ENCODE data around the gene VTI1A.

DNA sequence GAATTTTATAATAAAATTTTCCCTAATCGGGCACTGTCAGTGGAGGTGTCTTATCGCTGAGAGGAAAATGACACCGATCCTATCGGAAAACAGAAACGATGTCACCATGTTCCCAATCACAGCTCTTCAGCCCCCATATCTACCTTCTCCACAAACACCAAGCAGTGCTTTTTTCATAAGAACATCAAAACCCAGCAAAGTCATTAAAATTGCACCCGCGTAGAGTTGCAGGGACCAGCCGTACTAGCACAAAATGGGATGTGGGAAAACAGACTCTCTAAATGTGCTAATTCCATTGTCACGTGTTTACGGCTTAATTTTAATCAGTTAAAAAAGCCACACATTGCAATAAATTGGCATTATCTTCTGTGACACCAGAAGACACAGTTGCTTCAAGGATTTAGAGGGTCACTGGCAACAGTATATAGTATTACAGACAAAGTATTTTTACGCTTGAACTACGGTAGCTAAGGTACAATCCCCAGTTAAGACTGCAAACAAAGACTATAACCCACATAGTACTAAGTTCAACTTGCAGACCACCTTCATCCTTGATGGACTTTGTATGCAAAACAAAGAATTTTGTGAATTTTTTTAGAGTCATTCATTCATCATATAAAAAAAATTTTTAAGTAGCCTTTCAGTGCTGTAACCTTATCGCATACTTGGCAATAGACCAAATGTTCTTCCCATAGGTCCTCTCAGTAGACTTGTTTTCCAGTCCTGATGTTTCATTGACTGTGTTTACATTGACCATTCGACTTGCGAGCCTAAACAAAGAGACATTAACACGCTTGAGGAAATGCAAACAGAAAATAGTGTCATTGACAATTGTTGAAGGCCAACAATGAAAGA is 116.0 kb downstream of the VTI1A start:
- TF ChIP-seq EGR1 (IDR thresholded peaks at IDR 0.05; ENCODE audit: low read depth in 2 of 2) (no peak), GABPA (IDR thresholded peaks at IDR 0.05 in 1 of 2, conservative IDR thresholded peaks at IDR 0.05 in 1 of 2) (no peak), REST (IDR thresholded peaks at IDR 0.05) (no peak), RAD21 (IDR thresholded peaks at IDR 0.05) (no peak), HNF4A (conservative IDR thresholded peaks at IDR 0.05) (no peak), YY1 (IDR thresholded peaks at IDR 0.05) (no peak), SP1 (IDR thresholded peaks at IDR 0.05) (no peak), ZBTB33 (IDR thresholded peaks at IDR 0.05) (no peak), FOXA1 (IDR thresholded peaks at IDR 0.05) (no peak), NR2F2 (IDR thresholded peaks at IDR 0.05) (no peak)
- TF ChIP-seq, protein P1, sequence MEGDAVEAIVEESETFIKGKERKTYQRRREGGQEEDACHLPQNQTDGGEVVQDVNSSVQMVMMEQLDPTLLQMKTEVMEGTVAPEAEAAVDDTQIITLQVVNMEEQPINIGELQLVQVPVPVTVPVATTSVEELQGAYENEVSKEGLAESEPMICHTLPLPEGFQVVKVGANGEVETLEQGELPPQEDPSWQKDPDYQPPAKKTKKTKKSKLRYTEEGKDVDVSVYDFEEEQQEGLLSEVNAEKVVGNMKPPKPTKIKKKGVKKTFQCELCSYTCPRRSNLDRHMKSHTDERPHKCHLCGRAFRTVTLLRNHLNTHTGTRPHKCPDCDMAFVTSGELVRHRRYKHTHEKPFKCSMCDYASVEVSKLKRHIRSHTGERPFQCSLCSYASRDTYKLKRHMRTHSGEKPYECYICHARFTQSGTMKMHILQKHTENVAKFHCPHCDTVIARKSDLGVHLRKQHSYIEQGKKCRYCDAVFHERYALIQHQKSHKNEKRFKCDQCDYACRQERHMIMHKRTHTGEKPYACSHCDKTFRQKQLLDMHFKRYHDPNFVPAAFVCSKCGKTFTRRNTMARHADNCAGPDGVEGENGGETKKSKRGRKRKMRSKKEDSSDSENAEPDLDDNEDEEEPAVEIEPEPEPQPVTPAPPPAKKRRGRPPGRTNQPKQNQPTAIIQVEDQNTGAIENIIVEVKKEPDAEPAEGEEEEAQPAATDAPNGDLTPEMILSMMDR (IDR thresholded peaks at IDR 0.05; ENCODE audit: low read depth, low read length, missing input control): no peak
- TF ChIP-seq, protein P2, sequence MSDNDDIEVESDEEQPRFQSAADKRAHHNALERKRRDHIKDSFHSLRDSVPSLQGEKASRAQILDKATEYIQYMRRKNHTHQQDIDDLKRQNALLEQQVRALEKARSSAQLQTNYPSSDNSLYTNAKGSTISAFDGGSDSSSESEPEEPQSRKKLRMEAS (IDR thresholded peaks at IDR 0.05): no peak
- TF ChIP-seq, protein P3, sequence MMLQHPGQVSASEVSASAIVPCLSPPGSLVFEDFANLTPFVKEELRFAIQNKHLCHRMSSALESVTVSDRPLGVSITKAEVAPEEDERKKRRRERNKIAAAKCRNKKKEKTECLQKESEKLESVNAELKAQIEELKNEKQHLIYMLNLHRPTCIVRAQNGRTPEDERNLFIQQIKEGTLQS (IDR thresholded peaks at IDR 0.05): no peak

Measured in liver (tissue), 3 donors.